ENCODE results near the gene NHLRC4. TPM values are rescaled to one million over a fixed set of nuclear protein-coding genes. Genes with fewer than 3 reads are reported as not detected.

NHLRC4 gene
- polyA plus RNA-seq, 1 of the 3 experiments (the other 2 are of a cell fraction) = 0.69 TPM

DNA sequence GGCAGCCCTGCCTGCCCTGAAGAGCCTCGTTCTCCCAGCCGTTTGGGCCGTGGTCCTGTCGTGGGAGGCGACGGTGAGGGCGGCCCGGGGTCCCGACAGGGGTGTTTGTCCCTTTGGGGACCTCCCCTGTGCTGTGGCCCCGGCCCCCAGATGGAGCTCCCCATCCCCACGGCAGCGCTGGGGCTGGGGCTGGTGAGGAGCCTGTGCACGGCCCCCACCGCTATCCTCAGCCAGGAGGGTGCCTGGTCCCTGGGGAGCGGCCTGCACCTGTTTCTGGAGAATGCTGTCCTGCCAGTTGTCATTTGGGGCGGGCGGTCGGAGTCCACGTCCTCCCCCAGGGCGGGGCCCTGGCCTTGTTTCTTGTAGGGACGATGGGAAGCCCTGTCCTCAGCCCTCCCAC, 32.7 kb upstream of the NHLRC4 start:
- CTCF ChIA-PET = no interaction called here
- H3K9ac ChIP-seq = no peak overlapping the region
- H4K20me1 ChIP-seq (ENCODE audit: insufficient read depth) = peaks cover 69% of the 10 kb centered on the region

More for the DNA sequence above, 32.7 kb upstream of the NHLRC4 start:
- H3K9me3 ChIP-seq = no peaks in the 10 kb centered on the region
- TF ChIP-seq CTCF (IDR thresholded peaks at IDR 0.05) (no peak), SMC3 (IDR thresholded peaks at IDR 0.05; ENCODE audit: low read depth, low read length) (no peak), GATA2 (CRISPR knock-in tag; IDR thresholded peaks at IDR 0.05) (no peak), USF2 (IDR thresholded peaks at IDR 0.05; ENCODE audit: borderline replicate concordance, low read depth, low read length) (no peak), TCF12 (IDR thresholded peaks at IDR 0.05) (no peak), RAD21 (IDR thresholded peaks at IDR 0.05; ENCODE audit: low read length) (no peak), RCOR1 (IDR thresholded peaks at IDR 0.05; ENCODE audit: low read length) (no peak), RXRA (IDR thresholded peaks at IDR 0.05; ENCODE audit: borderline replicate concordance, low read depth) (no peak), RFX5 (IDR thresholded peaks at IDR 0.05; ENCODE audit: low read length) (no peak), FOSL2 (IDR thresholded peaks at IDR 0.05; ENCODE audit: borderline replicate concordance, low read depth) (no peak), SIN3A (IDR thresholded peaks at IDR 0.05; ENCODE audit: borderline replicate concordance, low read depth, low read length) (no peak), GABPA (IDR thresholded peaks at IDR 0.05; ENCODE audit: low read depth) (no peak), JUND (IDR thresholded peaks at IDR 0.05) (no peak), ELF1 (IDR thresholded peaks at IDR 0.05) (no peak), POLR2AphosphoS5 (IDR thresholded peaks at IDR 0.05; ENCODE audit: low read depth, low read length) (no peak), MEF2A (IDR thresholded peaks at IDR 0.05; ENCODE audit: borderline replicate concordance, low read depth) (no peak), TEAD4 (IDR thresholded peaks at IDR 0.05; ENCODE audit: borderline replicate concordance, insufficient read depth) (no peak)
- TF ChIP-seq, protein P1, sequence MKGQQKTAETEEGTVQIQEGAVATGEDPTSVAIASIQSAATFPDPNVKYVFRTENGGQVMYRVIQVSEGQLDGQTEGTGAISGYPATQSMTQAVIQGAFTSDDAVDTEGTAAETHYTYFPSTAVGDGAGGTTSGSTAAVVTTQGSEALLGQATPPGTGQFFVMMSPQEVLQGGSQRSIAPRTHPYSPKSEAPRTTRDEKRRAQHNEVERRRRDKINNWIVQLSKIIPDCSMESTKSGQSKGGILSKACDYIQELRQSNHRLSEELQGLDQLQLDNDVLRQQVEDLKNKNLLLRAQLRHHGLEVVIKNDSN (IDR thresholded peaks at IDR 0.05; ENCODE audit: borderline replicate concordance, low read depth) = no peak
- TF ChIP-seq, protein P2, sequence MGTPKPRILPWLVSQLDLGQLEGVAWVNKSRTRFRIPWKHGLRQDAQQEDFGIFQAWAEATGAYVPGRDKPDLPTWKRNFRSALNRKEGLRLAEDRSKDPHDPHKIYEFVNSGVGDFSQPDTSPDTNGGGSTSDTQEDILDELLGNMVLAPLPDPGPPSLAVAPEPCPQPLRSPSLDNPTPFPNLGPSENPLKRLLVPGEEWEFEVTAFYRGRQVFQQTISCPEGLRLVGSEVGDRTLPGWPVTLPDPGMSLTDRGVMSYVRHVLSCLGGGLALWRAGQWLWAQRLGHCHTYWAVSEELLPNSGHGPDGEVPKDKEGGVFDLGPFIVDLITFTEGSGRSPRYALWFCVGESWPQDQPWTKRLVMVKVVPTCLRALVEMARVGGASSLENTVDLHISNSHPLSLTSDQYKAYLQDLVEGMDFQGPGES (IDR thresholded peaks at IDR 0.05; ENCODE audit: low read depth, low read length) = no peak
- TF ChIP-seq, protein P3, sequence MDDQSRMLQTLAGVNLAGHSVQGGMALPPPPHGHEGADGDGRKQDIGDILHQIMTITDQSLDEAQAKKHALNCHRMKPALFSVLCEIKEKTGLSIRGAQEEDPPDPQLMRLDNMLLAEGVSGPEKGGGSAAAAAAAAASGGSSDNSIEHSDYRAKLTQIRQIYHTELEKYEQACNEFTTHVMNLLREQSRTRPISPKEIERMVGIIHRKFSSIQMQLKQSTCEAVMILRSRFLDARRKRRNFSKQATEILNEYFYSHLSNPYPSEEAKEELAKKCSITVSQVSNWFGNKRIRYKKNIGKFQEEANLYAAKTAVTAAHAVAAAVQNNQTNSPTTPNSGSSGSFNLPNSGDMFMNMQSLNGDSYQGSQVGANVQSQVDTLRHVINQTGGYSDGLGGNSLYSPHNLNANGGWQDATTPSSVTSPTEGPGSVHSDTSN (IDR thresholded peaks at IDR 0.05) = no peak
- H3K4me1 ChIP-seq (ENCODE audit: control insufficient read depth in 1 of 2, insufficient read depth in 2 of 2, low read depth in 1 of 2, low read length in 1 of 2) = peaks cover 0 to 4% of the 10 kb centered on the region in 2 experiments; a peak in 1 of 4 replicates
- no peak overlapping the region for H3K27ac ChIP-seq (ENCODE audit: low read depth in 2 of 2, low read length in 1 of 2)
- H3K4me2 ChIP-seq = no peak overlapping the region
- no peak overlapping the region for H2AFZ ChIP-seq (ENCODE audit: low read depth)
- no peaks in the 10 kb centered on the region for H3K27me3 ChIP-seq (ENCODE audit: insufficient read depth)
- H3K79me2 ChIP-seq (ENCODE audit: insufficient read depth) = peaks cover 97% of the 10 kb centered on the region
- no peaks in the 10 kb centered on the region for H3F3A ChIP-seq (replicated peaks; ENCODE audit: insufficient read depth)
- no peak overlapping the region for H3K4me3 ChIP-seq (ENCODE audit: low read depth in 2 of 2, low read length in 1 of 2)
- peaks cover 0 to 29% of the 10 kb centered on the region in 2 experiments for H3K36me3 ChIP-seq (replicated peaks in 1 of 2; ENCODE audit: control insufficient read depth in 1 of 2, insufficient read depth in 2 of 2, low read length in 1 of 2)
- no peak for DNase-seq
- WGBS (ENCODE audit: low lambda C conversion rate) = 87% methylated on average over 8 of the region's 21 CpGs
- POLR2A ChIA-PET = no interaction called here
- no peaks in the 10 kb centered on the region for H3K9me2 ChIP-seq
